CD8-positive, alpha-beta memory T cell (primary cell): ENCODE data around the gene EPHB1. TPM values are rescaled to one million over a fixed set of nuclear protein-coding genes. Genes with fewer than 3 reads are reported as not detected.
"Not testable (repeated sequence)": the region's sequence is repeated elsewhere in the genome, so short reads cannot be mapped to it uniquely, and the experiment has no call there.

Experiments used
- CTCF ChIA-PET: fragments of 350-600 bp; sonication (Branson Sonifier 250); formaldehyde crosslinking; loops from one replicate; lab custom pipeline; 2021; ENCODE audit warnings: antibody characterized with exemption; lab: Charles Lee
- POLR2A ChIA-PET: fragments of 350-600 bp; sonication (Branson Sonifier 250); formaldehyde crosslinking; loops from one replicate; lab custom pipeline; 2021; ENCODE audit warnings: antibody characterized with exemption; lab: Charles Lee
- DNase-seq, 5 donors: peaks; one replicate each; pipeline versions ENCODE4 v3.0.0 to v3.0.0-alpha.2; 2020 to 2022; ENCODE audit warnings: mixed read lengths in 1 of 5
- H3K27ac ChIP-seq: one replicate; pipeline ENCODE4 v1.7.0; 2013; ENCODE audit warnings: low read depth, mild to moderate bottlenecking, low read length, moderate library complexity
- H3K27me3 ChIP-seq: 2 replicates; pipeline ENCODE4 v1.7.0; 2013; ENCODE audit warnings: low read length, mild to moderate bottlenecking; ENCODE audit not compliant: insufficient read depth, poor library complexity, severe bottlenecking
- H3K36me3 ChIP-seq: 2 replicates; pipeline ENCODE4 v1.7.0; 2013; ENCODE audit warnings: mild to moderate bottlenecking, low read length, moderate library complexity; ENCODE audit not compliant: insufficient read depth
- H3K4me1 ChIP-seq: 2 replicates; pipeline ENCODE4 v1.7.0; 2013; ENCODE audit warnings: mild to moderate bottlenecking, low read length, moderate library complexity; ENCODE audit not compliant: insufficient read depth
- H3K4me3 ChIP-seq: 2 replicates; pipeline ENCODE4 v1.7.0; 2013; ENCODE audit warnings: mild to moderate bottlenecking, low read length
- H3K9me3 ChIP-seq: 2 replicates; pipeline ENCODE4 v1.7.0; 2013; ENCODE audit warnings: mild to moderate bottlenecking, low read length
- H3K27ac Mint-ChIP-seq, 8 donors: one replicate each; pipeline ENCODE4 v1.8.0; 2020 to 2021; ENCODE audit warnings: mixed read lengths in 8 of 8, mild to moderate bottlenecking in 6 of 8, inconsistent platforms in 3 of 8, moderate library complexity in 3 of 8
- H3K27me3 Mint-ChIP-seq, 2 donors: one replicate each; pipeline ENCODE4 v1.8.0; 2020 to 2021; ENCODE audit warnings: mixed read lengths in 2 of 2, mild to moderate bottlenecking in 1 of 2, moderate library complexity in 1 of 2
- H3K36me3 Mint-ChIP-seq, 3 donors: one replicate each; pipeline ENCODE4 v1.8.0; 2020 to 2021; ENCODE audit warnings: mixed read lengths in 3 of 3, inconsistent platforms in 1 of 3, mild to moderate bottlenecking in 1 of 3
- H3K4me1 Mint-ChIP-seq, 3 donors: one replicate each; pipeline ENCODE4 v1.8.0; 2020 to 2021; ENCODE audit warnings: mixed read lengths in 3 of 3, inconsistent platforms in 1 of 3, mild to moderate bottlenecking in 1 of 3
- H3K4me3 Mint-ChIP-seq, 7 donors: one replicate each; pipeline ENCODE4 v1.8.0; 2020 to 2021; ENCODE audit warnings: mixed read lengths in 7 of 7, mild to moderate bottlenecking in 6 of 7, moderate library complexity in 4 of 7, inconsistent platforms in 2 of 7
- H3K9me3 Mint-ChIP-seq, 5 donors: one replicate each; pipeline ENCODE4 v1.8.0; 2020 to 2022; ENCODE audit warnings: mixed read lengths in 5 of 5, mild to moderate bottlenecking in 3 of 5, moderate library complexity in 2 of 5, inconsistent platforms in 1 of 5
- polyA plus RNA-seq: library from polyadenylated mRNA; unstranded; fragments of 300-500 nt; fragmentation: Illumina TruSeq; gene quantifications from one replicate; pipeline ENCODE4 v1.2.3, GENCODE V29; 2021
- total RNA-seq, 2 experiments: library from RNA; stranded (reverse); gene quantifications; one replicate each; pipeline ENCODE4 v1.2.3, GENCODE V29; 2021

The EPHB1 gene
- total and polyA plus RNA-seq, 3 experiments from 2014 or later, result 0.10 TPM; not detected in 2

- H3K9me3 ChIP-seq, result no peaks in the 10 kb centered on the region
- no peaks in the 10 kb centered on the region for H3K4me1 ChIP-seq
- Mint-ChIP-seq H3K4me1 (no peaks in the 10 kb centered on the region), H3K36me3 (no peaks in the 10 kb centered on the region), H3K27me3 (peaks cover 3 to 6% of the 10 kb centered on the region in 2 donors), H3K9me3 (peaks cover 0 to 3% (median 0%) of the 10 kb centered on the region in 5 donors), H3K4me3 (no peak overlapping the region), H3K27ac (no peak overlapping the region)
- POLR2A ChIA-PET, result no interaction called here
- no peak overlapping the region for H3K27ac ChIP-seq
- DNase-seq, result no peak
- CTCF ChIA-PET, result no interaction called here
- H3K36me3 ChIP-seq, result no peaks in the 10 kb centered on the region
- H3K4me3 ChIP-seq, result no peak overlapping the region
- H3K27me3 ChIP-seq, result no peaks in the 10 kb centered on the region
Measured at GRCh38 chr3:134768837-134769236, 26.2 kb upstream of the EPHB1 start.

GRCh38 chr3:134769287-134769868, 25.7 kb upstream of the EPHB1 start:
- Histone ChIP-seq H3K36me3 (no peaks in the 10 kb centered on the region), H3K27ac (no peak overlapping the region), H3K4me1 (no peaks in the 10 kb centered on the region), H3K9me3 (no peaks in the 10 kb centered on the region), H3K4me3 (no peak overlapping the region), H3K27me3 (no peaks in the 10 kb centered on the region)
- DNase-seq, result no peak
- Mint-ChIP-seq H3K27ac (no peak overlapping the region), H3K4me3 (no peak overlapping the region), H3K9me3 (peaks cover 0 to 3% (median 0%) of the 10 kb centered on the region in 5 donors), H3K27me3 (peaks cover 3 to 6% of the 10 kb centered on the region in 2 donors), H3K4me1 (no peaks in the 10 kb centered on the region), H3K36me3 (no peaks in the 10 kb centered on the region)
- ChIA-PET POLR2A (no interaction called here), CTCF (no interaction called here)

GRCh38 chr3:134772011-134772410, 23.0 kb upstream of the EPHB1 start:
- Mint-ChIP-seq H3K27ac (no peak overlapping the region), H3K9me3 (peaks cover 0 to 3% (median 1%) of the 10 kb centered on the region in 5 donors), H3K4me3 (no peak overlapping the region), H3K27me3 (peaks cover 3 to 6% of the 10 kb centered on the region in 2 donors), H3K36me3 (no peaks in the 10 kb centered on the region), H3K4me1 (no peaks in the 10 kb centered on the region)
- DNase-seq, result no peak
- no peak overlapping the region for H3K27ac ChIP-seq
- no peaks in the 10 kb centered on the region for H3K27me3 ChIP-seq
- no peaks in the 10 kb centered on the region for H3K9me3 ChIP-seq
- no peaks in the 10 kb centered on the region for H3K36me3 ChIP-seq
- no peaks in the 10 kb centered on the region for H3K4me1 ChIP-seq
- CTCF ChIA-PET, result no interaction called here
- no peak overlapping the region for H3K4me3 ChIP-seq
- POLR2A ChIA-PET, result no interaction called here

- Mint-ChIP-seq H3K9me3 (peaks cover 0 to 3% (median 1%) of the 10 kb centered on the region in 5 donors), H3K36me3 (no peaks in the 10 kb centered on the region), H3K4me3 (no peak overlapping the region), H3K27me3 (peaks cover 3 to 6% of the 10 kb centered on the region in 2 donors), H3K27ac (peak overlapping the region in 1 of 8 donors; percentile 85), H3K4me1 (peaks cover 0 to 3% (median 2%) of the 10 kb centered on the region in 3 donors)
- ChIA-PET CTCF (no interaction called here), POLR2A (no interaction called here)
- Histone ChIP-seq H3K36me3 (no peaks in the 10 kb centered on the region), H3K9me3 (no peaks in the 10 kb centered on the region), H3K4me3 (no peak overlapping the region), H3K27ac (no peak overlapping the region), H3K27me3 (no peaks in the 10 kb centered on the region), H3K4me1 (no peaks in the 10 kb centered on the region)
- DNase-seq, result no peak
Measured at GRCh38 chr3:134772591-134772990, 22.5 kb upstream of the EPHB1 start.

GRCh38 chr3:134775831-134776230, 19.2 kb upstream of the EPHB1 start:
- Histone ChIP-seq H3K27me3 (no peaks in the 10 kb centered on the region), H3K9me3 (no peaks in the 10 kb centered on the region), H3K36me3 (no peaks in the 10 kb centered on the region), H3K4me1 (no peaks in the 10 kb centered on the region), H3K4me3 (no peak overlapping the region), H3K27ac (no peak overlapping the region)
- peaks cover 0 to 7% (median 2%) of the 10 kb centered on the region in 3 donors for H3K4me1 Mint-ChIP-seq
- ChIA-PET POLR2A (no interaction called here), CTCF (no interaction called here)
- DNase-seq, result no peak
- H3K27ac Mint-ChIP-seq, result no peak overlapping the region
- peaks cover 0 to 4% of the 10 kb centered on the region in 2 donors for H3K27me3 Mint-ChIP-seq
- H3K4me3 Mint-ChIP-seq, result no peak overlapping the region
- peaks cover 0 to 3% (median 1%) of the 10 kb centered on the region in 5 donors for H3K9me3 Mint-ChIP-seq
- H3K36me3 Mint-ChIP-seq, result no peaks in the 10 kb centered on the region

- CTCF ChIA-PET, result no interaction called here
- no peaks in the 10 kb centered on the region for H3K36me3 Mint-ChIP-seq
- Histone ChIP-seq H3K9me3 (no peaks in the 10 kb centered on the region), H3K4me3 (no peak overlapping the region), H3K36me3 (no peaks in the 10 kb centered on the region), H3K27me3 (no peaks in the 10 kb centered on the region), H3K4me1 (no peaks in the 10 kb centered on the region), H3K27ac (no peak overlapping the region)
- POLR2A ChIA-PET, result no interaction called here
- H3K4me1 Mint-ChIP-seq, result peaks cover 0 to 7% (median 2%) of the 10 kb centered on the region in 3 donors
- peaks cover 0 to 4% of the 10 kb centered on the region in 2 donors for H3K27me3 Mint-ChIP-seq
- no peak overlapping the region for H3K27ac Mint-ChIP-seq
- H3K9me3 Mint-ChIP-seq, result peaks cover 0 to 2% (median 0%) of the 10 kb centered on the region in 5 donors
- no peak overlapping the region for H3K4me3 Mint-ChIP-seq
- no peak for DNase-seq
Measured at GRCh38 chr3:134776518-134776917, 18.5 kb upstream of the EPHB1 start.

- Mint-ChIP-seq H3K9me3 (peaks cover 0 to 2% (median 0%) of the 10 kb centered on the region in 5 donors), H3K27ac (no peak overlapping the region), H3K27me3 (peaks cover 0 to 4% of the 10 kb centered on the region in 2 donors), H3K4me3 (peak overlapping the region in 1 of 7 donors; percentile 49), H3K36me3 (no peaks in the 10 kb centered on the region), H3K4me1 (peaks cover 0 to 7% (median 2%) of the 10 kb centered on the region in 3 donors)
- Histone ChIP-seq H3K27ac (no peak overlapping the region), H3K36me3 (no peaks in the 10 kb centered on the region), H3K4me1 (no peaks in the 10 kb centered on the region), H3K4me3 (no peak overlapping the region), H3K27me3 (no peaks in the 10 kb centered on the region), H3K9me3 (no peaks in the 10 kb centered on the region)
- ChIA-PET POLR2A (no interaction called here), CTCF (no interaction called here)
- no peak for DNase-seq
Measured at GRCh38 chr3:134777341-134777740, 17.7 kb upstream of the EPHB1 start.

GRCh38 chr3:134788283-134788682, 6.8 kb upstream of the EPHB1 start:
- H3K4me3 ChIP-seq, H3K4me3 Mint-ChIP-seq, H3K36me3 Mint-ChIP-seq, H3K4me1 ChIP-seq, H3K27ac Mint-ChIP-seq, H3K27ac ChIP-seq, DNase-seq, H3K4me1 Mint-ChIP-seq, H3K36me3 ChIP-seq, POLR2A ChIA-PET, H3K27me3 ChIP-seq, CTCF ChIA-PET, H3K9me3 Mint-ChIP-seq, H3K9me3 ChIP-seq: not testable (repeated sequence)
- H3K27me3 Mint-ChIP-seq, result peaks cover 9 to 29% of the 10 kb centered on the region in 2 donors
